Stimulated activated CD8-positive, alpha-beta memory T cell treated with anti-CD3 and anti-CD28 coated beads, Interleukin-12 subunit alpha, Interleukin-12 subunit beta, amount 100 ng/mL, for 24 hours (primary cell): ENCODE results near the gene PAM.

Experiments
- DNase-seq: peaks from one replicate; pipeline ENCODE4 v3.0.0-alpha.2; 2020; ENCODE audit errors: extremely low read depth

Gene PAM

GRCh38 chr5:102860035-102860434 lies 104.9 kb downstream of the PAM start:
- DNase-seq, result no peak

- no peak for DNase-seq
Measured at GRCh38 chr5:102863058-102863457, 108.0 kb downstream of the PAM start.

GRCh38 chr5:102863764-102864560 lies 108.9 kb downstream of the PAM start:
- no peak for DNase-seq

- no peak for DNase-seq
Measured at GRCh38 chr5:102865171-102865509, 110.0 kb downstream of the PAM start.

- peak; percentile 7 for DNase-seq
Measured at GRCh38 chr5:102865510-102866236, 110.6 kb downstream of the PAM start.

- no peak for DNase-seq
Measured at GRCh38 chr5:102866237-102866600, 111.1 kb downstream of the PAM start.

- no peak for DNase-seq
Measured at GRCh38 chr5:102867992-102868662, 113.0 kb downstream of the PAM start.

- no peak for DNase-seq
Measured at GRCh38 chr5:102869230-102869629, 114.1 kb downstream of the PAM start.

GRCh38 chr5:102873379-102873932 lies 118.4 kb downstream of the PAM start:
- no peak for DNase-seq

GRCh38 chr5:102874054-102874453 lies 118.9 kb downstream of the PAM start:
- DNase-seq, result no peak

- DNase-seq, result no peak
Measured at GRCh38 chr5:102875721-102876123, 120.6 kb downstream of the PAM start.

GRCh38 chr5:102876610-102877009 lies 121.5 kb downstream of the PAM start:
- no peak for DNase-seq

- no peak for DNase-seq
Measured at GRCh38 chr5:102879741-102880140, 124.6 kb downstream of the PAM start.

GRCh38 chr5:102886586-102886985 lies 131.5 kb downstream of the PAM start:
- no peak for DNase-seq

GRCh38 chr5:102888483-102888882 lies 133.4 kb downstream of the PAM start:
- no peak for DNase-seq

GRCh38 chr5:102889033-102889432 lies 133.9 kb downstream of the PAM start:
- DNase-seq, result no peak

GRCh38 chr5:102890133-102890532 lies 135.0 kb downstream of the PAM start:
- no peak for DNase-seq

GRCh38 chr5:102891175-102891574 lies 136.1 kb downstream of the PAM start:
- DNase-seq, result no peak

GRCh38 chr5:102893942-102894341 lies 138.8 kb downstream of the PAM start:
- DNase-seq, result no peak

GRCh38 chr5:102895234-102895633 lies 140.1 kb downstream of the PAM start:
- no peak for DNase-seq

GRCh38 chr5:102895976-102896375 lies 140.9 kb downstream of the PAM start:
- DNase-seq, result no peak

GRCh38 chr5:102901424-102902134 lies 146.5 kb downstream of the PAM start:
- DNase-seq, result no peak
